ENCODE measurements around the gene CPSF2.

DNA sequence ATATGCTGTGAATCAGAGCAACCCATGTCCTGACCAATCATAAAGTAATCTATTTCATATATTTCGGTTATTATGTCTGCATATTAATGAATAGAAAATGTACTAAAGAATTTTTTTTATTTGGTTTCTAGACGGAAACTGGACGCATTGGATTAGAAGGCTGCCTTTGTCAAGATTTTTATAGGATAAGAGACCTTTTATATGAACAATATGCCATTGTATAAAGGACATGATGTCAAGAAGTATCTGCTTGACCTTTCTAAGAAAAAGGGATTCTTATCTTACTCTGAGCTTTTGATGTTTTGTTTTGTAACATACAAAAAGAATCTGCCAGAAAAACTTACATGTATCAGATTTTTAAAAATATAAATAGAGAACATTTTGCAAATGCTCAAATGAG lies 39.8 kb downstream of the CPSF2 start:
- TF ChIP-seq EP300 (IDR thresholded peaks at IDR 0.05; ENCODE audit: borderline replicate concordance) (no peak), YY1 (IDR thresholded peaks at IDR 0.05; ENCODE audit: low read depth) (no peak), TCF12 (IDR thresholded peaks at IDR 0.05; ENCODE audit: low read depth) (no peak)
